Effector memory CD4-positive, alpha-beta T cell (primary cell): Measurements from ENCODE around the gene VSTM4.

Experiments used
- DNase-seq, 3 donors: peaks; one replicate each; pipeline ENCODE4 v3.0.0-alpha.2; 2020
- H3K27ac ChIP-seq: 2 replicates; pipeline ENCODE4 v1.7.0; 2013; ENCODE audit warnings: mild to moderate bottlenecking, low read length, moderate library complexity; ENCODE audit not compliant: insufficient read depth, poor library complexity, severe bottlenecking
- H3K27me3 ChIP-seq: replicated peaks from 2 replicates; pipeline ENCODE4 v1.7.0; 2013; ENCODE audit warnings: mild to moderate bottlenecking, low read length; ENCODE audit not compliant: insufficient read depth, control insufficient read depth, poor library complexity, severe bottlenecking
- H3K36me3 ChIP-seq: 2 replicates; pipeline ENCODE4 v1.7.0; 2013; ENCODE audit warnings: mild to moderate bottlenecking, low read length, moderate library complexity; ENCODE audit not compliant: control insufficient read depth, insufficient read depth
- H3K4me1 ChIP-seq: 2 replicates; pipeline ENCODE4 v1.7.0; 2013; ENCODE audit warnings: low read length, mild to moderate bottlenecking; ENCODE audit not compliant: control insufficient read depth, insufficient read depth, poor library complexity, severe bottlenecking
- H3K4me3 ChIP-seq: 2 replicates; pipeline ENCODE4 v1.7.0; 2013; ENCODE audit warnings: low read length, low read depth, mild to moderate bottlenecking; ENCODE audit not compliant: insufficient read depth, poor library complexity, severe bottlenecking
- H3K9me3 ChIP-seq: 2 replicates; pipeline ENCODE4 v1.7.0; 2013; ENCODE audit warnings: mild to moderate bottlenecking, low read length, moderate library complexity; ENCODE audit not compliant: control insufficient read depth

Gene VSTM4

DNA sequence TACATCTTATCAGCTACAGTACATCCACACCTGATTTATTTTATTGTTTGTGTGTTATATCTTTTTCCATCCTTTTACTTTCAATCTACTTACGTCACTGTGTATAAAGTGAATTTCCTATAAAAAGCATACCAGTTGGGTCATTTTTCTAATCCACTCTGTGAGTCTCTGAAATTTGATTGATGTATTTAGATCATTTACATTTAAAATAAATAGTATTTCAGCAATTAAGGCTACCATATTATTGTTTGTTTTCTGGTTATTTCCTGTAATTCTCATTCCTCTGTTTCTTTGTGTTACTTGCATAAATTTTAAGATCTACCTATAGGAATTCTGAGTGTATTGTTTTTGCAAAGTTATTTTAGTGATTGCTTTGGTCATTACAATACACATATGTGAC, 53.7 kb downstream of the VSTM4 start:
- H3K9me3 ChIP-seq, result no peaks in the 10 kb centered on the region
- H3K36me3 ChIP-seq, result no peaks in the 10 kb centered on the region
- no peak overlapping the region for H3K4me3 ChIP-seq
- no peak overlapping the region for H3K27ac ChIP-seq
- H3K27me3 ChIP-seq, result no peaks in the 10 kb centered on the region
- DNase-seq, result no peak
- H3K4me1 ChIP-seq, result no peaks in the 10 kb centered on the region

DNA sequence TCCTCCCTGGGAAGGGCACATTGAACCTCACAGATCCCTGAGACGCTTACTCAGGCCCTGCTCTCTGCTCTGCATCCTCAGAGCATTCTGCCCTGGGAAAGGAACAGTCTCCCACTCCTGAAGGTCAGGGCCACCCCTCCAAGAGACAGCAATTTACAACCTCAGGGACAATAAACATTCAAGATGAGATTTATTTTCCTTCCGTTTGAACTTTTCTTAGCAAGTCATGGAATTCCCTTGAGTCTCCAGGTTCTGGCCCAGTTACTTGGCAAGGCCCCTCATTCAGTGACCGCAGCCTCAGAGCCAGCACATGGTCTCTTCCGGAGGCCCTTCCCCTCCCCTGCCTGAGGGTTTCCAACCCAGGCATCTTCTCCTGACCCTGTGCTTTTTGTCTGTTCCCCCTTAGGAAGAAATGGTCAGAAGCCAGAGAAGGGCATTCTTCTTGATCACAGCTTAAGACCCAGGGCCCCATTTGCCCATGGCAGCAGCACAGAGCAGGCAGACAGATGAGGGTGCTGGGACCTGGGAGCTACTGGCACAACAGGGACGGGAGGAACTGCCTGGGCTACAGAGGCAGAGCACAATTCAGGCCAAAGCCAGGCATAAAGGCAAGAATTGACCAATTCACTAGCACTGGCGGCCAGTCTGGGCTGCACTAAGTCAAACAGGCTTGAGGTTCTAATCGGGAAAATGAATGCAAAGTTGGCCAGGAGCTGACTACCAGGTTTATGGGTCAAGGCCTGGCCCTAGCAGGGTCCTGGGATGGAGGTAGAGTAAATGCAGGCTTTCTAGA, 56.7 kb downstream of the VSTM4 start:
- H3K4me3 ChIP-seq, result no peak overlapping the region
- no peak for DNase-seq
- no peaks in the 10 kb centered on the region for H3K9me3 ChIP-seq
- H3K27me3 ChIP-seq, result no peaks in the 10 kb centered on the region
- no peaks in the 10 kb centered on the region for H3K4me1 ChIP-seq
- H3K27ac ChIP-seq, result no peak overlapping the region
- H3K36me3 ChIP-seq, result no peaks in the 10 kb centered on the region

DNA sequence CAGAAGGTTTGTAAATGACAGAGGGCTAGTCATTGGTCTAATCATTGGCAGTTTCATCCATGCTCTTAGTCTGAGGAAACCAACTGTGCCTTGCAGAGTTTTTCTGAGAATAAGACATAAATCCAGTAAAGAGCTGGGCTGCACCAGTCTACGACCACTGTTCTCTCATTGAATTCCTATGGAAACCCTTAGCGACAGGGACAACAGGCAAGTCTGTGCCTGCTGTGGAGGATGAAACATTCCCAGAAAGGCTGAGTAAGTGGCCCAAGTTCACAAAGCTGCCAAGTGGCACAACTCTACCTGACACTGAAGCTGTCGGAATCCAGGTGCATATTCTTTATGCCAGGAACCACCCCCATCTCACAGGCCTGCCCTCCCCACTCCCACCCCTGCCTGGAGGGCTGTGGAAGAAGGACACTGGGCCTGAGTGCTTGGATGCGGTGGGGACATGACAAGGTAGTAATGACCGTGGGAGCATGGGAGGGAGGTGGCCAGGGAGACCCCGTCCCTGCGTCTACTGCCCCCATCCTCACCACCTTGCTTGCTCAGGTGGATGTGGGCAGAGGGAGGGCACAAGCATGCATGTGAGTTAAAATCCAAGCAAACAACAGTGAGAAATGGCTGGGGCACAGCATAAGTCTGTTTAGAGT, 58.0 kb downstream of the VSTM4 start:
- DNase-seq, result no peak
- Histone ChIP-seq H3K4me1 (no peaks in the 10 kb centered on the region), H3K27me3 (no peaks in the 10 kb centered on the region), H3K27ac (no peak overlapping the region), H3K9me3 (no peaks in the 10 kb centered on the region), H3K4me3 (no peak overlapping the region), H3K36me3 (no peaks in the 10 kb centered on the region)

DNA sequence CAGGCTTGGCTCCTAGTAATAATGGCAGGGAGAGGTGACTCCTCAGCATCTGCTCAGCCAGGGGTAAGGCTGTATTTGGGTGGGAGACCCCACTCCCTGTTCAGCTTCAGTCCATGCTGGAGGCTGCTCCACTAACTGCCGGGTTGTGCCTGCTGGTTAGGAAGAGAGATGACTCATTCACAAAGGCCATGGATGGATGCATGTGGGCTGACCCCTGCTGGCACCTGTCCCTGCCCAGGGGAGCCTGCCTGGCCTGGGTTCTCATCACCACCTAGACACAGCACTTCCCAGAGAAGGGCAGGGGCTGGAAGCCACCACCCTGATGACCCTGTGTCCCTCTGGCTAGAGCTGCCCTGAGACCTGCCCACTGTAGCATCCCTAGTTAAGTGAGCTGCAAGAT, 59.0 kb downstream of the VSTM4 start:
- no peaks in the 10 kb centered on the region for H3K9me3 ChIP-seq
- H3K36me3 ChIP-seq, result no peaks in the 10 kb centered on the region
- no peaks in the 10 kb centered on the region for H3K4me1 ChIP-seq
- DNase-seq, result no peak
- no peak overlapping the region for H3K4me3 ChIP-seq
- no peaks in the 10 kb centered on the region for H3K27me3 ChIP-seq
- H3K27ac ChIP-seq, result no peak overlapping the region

DNA sequence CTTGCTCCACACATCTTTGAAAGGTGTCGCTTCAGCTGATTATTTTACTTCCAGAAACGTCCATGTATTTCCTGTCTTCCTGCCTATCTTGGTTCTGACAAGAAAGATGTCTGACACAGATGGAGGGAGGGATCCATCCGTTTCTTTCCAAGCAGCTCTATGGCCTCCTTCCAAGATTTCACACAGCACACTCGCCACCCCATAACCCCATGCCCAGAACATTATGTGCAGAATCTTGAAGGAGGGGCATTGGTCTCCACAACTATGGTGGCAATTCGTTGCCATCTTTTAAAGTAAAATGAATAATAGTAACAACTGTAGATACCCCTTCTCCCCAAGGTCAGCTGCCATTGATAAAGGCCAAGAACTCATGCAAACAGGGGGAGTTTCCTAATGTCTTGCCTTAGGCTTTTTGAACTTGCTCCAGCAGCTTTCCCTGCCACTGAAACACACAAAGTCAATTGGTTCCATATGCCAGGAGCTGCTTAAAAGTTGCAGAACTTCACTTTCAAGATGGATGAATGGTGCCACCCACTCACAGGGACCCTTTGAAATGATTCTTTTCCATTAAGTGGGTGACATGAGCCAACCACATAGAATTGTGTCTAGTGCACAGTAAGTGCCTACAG, 60.0 kb downstream of the VSTM4 start:
- Histone ChIP-seq H3K27ac (no peak overlapping the region), H3K36me3 (no peaks in the 10 kb centered on the region), H3K9me3 (no peaks in the 10 kb centered on the region), H3K4me1 (no peaks in the 10 kb centered on the region), H3K27me3 (no peaks in the 10 kb centered on the region), H3K4me3 (no peak overlapping the region)
- no peak for DNase-seq

DNA sequence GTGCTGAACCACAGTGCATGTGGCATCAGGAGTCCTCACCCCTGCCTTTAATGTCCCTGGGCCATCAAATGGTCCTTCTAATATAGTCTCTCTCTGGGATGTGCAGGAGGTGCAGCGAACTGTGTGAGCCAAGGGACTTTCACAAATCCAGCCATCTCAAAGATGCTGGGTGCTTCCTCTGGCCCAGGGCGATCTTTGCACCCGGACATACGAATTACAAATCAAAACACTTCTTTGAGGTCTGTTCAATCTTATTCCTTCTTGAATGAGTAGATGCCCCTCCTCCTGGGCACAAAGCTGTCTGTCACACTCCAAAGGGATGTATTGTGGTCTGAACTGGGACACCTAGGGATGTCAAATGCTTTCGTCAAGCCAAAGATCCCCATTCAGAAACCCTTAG, 60.6 kb downstream of the VSTM4 start:
- Histone ChIP-seq H3K4me3 (no peak overlapping the region), H3K27me3 (no peaks in the 10 kb centered on the region), H3K9me3 (no peaks in the 10 kb centered on the region), H3K4me1 (no peaks in the 10 kb centered on the region), H3K36me3 (no peaks in the 10 kb centered on the region), H3K27ac (no peak overlapping the region)
- no peak for DNase-seq

DNA sequence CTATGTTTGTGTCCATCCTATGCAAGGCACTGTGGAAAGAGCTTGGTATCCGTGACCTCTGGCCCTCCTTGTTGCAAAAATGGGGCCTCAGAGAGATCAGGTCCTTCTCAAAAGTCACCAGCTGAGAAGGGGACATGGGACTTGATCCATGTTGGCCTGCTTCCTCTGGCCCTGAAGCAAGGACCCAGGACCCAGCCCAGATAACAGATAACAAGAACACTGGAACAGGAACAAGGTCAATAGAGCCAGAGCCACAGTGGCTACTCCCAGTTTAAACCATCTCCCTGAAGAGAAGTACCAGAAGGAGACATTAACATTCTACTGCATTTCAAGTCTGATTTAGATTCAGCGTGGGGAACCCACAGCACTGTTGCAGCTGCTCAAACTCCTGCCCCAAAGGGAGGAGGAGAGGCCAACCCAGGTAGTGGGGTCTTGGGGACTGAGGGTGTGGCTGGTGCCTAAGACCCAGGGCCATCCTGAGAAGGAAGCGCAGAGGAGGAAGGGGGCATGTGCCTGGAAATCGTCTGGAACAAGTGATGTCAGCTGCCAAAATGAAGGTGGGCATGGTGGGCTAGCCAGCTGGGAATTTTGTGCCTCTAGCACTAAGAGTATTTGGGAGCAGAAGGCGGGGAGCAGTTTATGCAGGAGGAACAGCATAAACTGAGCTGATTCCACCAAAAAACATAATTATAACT, 61.2 kb downstream of the VSTM4 start:
- H3K4me1 ChIP-seq, result no peaks in the 10 kb centered on the region
- no peak overlapping the region for H3K4me3 ChIP-seq
- no peak overlapping the region for H3K27ac ChIP-seq
- H3K27me3 ChIP-seq, result no peaks in the 10 kb centered on the region
- DNase-seq, result no peak
- H3K9me3 ChIP-seq, result no peaks in the 10 kb centered on the region
- no peaks in the 10 kb centered on the region for H3K36me3 ChIP-seq

DNA sequence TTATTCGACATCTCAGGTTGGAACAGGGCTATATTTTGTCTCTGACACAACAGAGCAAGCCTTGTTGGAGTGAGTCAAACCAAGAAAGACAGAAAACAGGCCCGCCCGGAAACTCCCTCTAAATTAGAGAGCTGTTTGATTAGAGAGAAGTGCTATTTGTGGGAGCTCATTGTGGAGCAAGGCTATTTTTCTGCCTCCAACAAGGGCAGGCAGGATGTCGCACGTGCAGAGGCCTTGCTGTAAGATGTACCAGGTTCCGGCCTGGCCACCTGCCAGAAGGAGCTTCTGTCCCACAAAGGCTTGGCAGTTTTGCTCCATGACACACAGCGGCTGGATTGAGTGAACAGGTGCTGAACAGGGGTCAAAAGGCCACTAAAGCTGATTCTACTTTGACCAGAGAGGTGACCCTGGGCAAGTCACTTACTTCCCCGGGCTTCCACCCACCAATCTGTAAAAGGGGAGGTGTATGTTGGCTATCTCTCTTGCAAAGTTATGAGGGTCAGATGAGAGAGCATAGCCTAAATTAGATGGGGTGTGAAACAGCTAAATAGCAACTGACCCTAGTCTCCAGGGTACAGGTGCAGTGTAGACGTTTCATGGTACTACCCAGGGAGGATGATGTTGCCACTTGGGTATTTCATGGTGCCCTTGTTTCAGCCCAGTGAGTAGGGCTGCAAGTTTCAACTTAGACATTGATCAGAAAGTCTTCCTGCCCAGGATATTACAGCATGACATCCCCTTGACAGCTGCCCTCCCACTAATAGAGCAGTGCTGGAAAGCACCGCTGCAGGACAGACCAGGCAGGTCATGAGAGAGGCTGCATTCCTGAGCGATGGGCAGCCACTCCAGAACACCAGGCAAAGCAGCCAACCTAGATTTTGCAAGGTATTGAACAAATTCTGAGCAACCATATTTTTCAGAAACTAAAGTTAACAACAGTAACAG, 62.0 kb downstream of the VSTM4 start:
- Histone ChIP-seq H3K4me1 (no peaks in the 10 kb centered on the region), H3K9me3 (no peaks in the 10 kb centered on the region), H3K4me3 (no peak overlapping the region), H3K36me3 (no peaks in the 10 kb centered on the region), H3K27me3 (no peaks in the 10 kb centered on the region), H3K27ac (no peak overlapping the region)
- no peak for DNase-seq

DNA sequence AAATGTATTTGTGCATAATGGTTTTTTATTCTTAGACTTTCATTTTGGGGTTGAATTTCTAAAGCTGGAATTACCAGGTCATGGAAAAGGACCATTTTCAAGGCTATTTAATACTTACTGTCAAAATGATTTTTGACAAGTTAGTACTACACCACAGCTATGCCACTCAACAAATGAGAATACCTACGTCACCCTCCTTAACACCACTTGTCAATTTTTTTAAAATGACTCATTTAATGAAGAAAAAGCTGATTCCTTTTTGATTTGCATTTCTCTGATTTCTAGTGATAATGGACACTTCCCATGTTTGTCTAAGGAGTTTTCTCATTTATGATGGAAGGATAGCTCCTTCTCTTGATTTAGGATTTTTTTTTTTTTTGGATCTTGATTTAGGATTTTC, 63.3 kb downstream of the VSTM4 start:
- Histone ChIP-seq H3K27ac (no peak overlapping the region), H3K4me1 (no peaks in the 10 kb centered on the region), H3K4me3 (no peak overlapping the region), H3K27me3 (no peaks in the 10 kb centered on the region), H3K36me3 (no peaks in the 10 kb centered on the region), H3K9me3 (no peaks in the 10 kb centered on the region)
- no peak for DNase-seq
